ENCODE measurements around the gene PATJ.

DNA sequence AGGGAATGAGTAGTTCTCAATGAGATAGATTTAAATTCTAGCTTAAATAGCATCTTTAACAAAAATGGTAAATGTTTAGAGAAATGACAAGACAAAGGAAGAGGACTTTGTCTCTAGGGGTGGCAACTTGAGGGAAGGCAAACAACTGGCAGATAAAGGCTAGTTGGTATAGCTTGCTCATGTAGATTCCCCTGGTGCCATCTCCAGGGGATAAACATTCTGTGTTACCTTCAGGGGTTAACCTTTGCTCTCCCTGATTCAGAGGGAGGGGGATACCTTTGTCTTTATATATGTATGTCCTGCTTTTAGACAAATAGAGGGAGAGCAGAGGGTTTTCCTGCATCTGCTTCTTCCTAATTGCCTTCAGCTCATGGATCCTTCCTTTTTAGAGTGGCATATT lies 298.7 kb downstream of the PATJ start:
- TF ChIP-seq, protein P1, sequence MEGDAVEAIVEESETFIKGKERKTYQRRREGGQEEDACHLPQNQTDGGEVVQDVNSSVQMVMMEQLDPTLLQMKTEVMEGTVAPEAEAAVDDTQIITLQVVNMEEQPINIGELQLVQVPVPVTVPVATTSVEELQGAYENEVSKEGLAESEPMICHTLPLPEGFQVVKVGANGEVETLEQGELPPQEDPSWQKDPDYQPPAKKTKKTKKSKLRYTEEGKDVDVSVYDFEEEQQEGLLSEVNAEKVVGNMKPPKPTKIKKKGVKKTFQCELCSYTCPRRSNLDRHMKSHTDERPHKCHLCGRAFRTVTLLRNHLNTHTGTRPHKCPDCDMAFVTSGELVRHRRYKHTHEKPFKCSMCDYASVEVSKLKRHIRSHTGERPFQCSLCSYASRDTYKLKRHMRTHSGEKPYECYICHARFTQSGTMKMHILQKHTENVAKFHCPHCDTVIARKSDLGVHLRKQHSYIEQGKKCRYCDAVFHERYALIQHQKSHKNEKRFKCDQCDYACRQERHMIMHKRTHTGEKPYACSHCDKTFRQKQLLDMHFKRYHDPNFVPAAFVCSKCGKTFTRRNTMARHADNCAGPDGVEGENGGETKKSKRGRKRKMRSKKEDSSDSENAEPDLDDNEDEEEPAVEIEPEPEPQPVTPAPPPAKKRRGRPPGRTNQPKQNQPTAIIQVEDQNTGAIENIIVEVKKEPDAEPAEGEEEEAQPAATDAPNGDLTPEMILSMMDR (IDR thresholded peaks at IDR 0.05; ENCODE audit: borderline replicate concordance, extremely low read depth, low read length, poor library complexity, severe bottlenecking), result no peak
- no peak for TF ChIP-seq EZH2 (IDR thresholded peaks at IDR 0.05; ENCODE audit: borderline replicate concordance, low read depth, low read length, severe bottlenecking)

Data from DND-41 (cell line).